SK-N-MC (cell line): ENCODE data around the gene LRP2BP.

Experiments used
- EZH2 ChIP-seq: fragments of 200-600 bp; sonication (generic); IDR thresholded peaks from one replicate; pipeline ENCODE4 v1.6.1; 2017; ENCODE audit warnings: antibody characterized with exemption
- FOXP2 ChIP-seq: optimal IDR thresholded peaks from 2 replicates; pipeline ENCODE3; 2011; ENCODE audit warnings: mild to moderate bottlenecking, moderate library complexity; ENCODE audit not compliant: insufficient read depth; ENCODE audit errors: extremely low read length, control extremely low read depth
- POLR2AphosphoS5 ChIP-seq: IDR thresholded peaks from 2 replicates; pipeline ENCODE4 v1.6.1; 2012; ENCODE audit warnings: mild to moderate bottlenecking, low read depth, low read length, borderline replicate concordance

GRCh38 chr4:185383451-185383850 is 12.3 kb downstream of the LRP2BP start:
- TF ChIP-seq POLR2AphosphoS5 = no peak
- no peak for TF ChIP-seq EZH2
- TF ChIP-seq FOXP2 = no peak
